Hematopoietic multipotent progenitor cell treated with erythropoietin and hydrocortisone succinate and interleukin-3 and kit ligand, for 6 days (in vitro differentiated cells): ENCODE results near the gene OR5J2.
"Not testable (repeated sequence)": the region's sequence is repeated elsewhere in the genome, so short reads cannot be mapped to it uniquely, and the experiment has no call there.

Experiments
- DNase-seq: peaks from one replicate; pipeline ENCODE4 v3.0.0-alpha.2; 2015

OR5J2 gene

GRCh38 chr11:56176318-56176717 is at the start of gene OR5J2:
Gene OR5J2 (plus strand): TSS chr11:56176618. CDS start chr11:56176618, 0 bp downstream.
- DNase-seq: no peak

- no peak for DNase-seq
Observed at GRCh38 chr11:56140151-56140661, 36.2 kb upstream of the OR5J2 start, which contains the start of gene OR8J3. Gene OR8J3 (minus strand): TSS chr11:56140201. CDS start chr11:56137718, 2,483 bp downstream.

DNA sequence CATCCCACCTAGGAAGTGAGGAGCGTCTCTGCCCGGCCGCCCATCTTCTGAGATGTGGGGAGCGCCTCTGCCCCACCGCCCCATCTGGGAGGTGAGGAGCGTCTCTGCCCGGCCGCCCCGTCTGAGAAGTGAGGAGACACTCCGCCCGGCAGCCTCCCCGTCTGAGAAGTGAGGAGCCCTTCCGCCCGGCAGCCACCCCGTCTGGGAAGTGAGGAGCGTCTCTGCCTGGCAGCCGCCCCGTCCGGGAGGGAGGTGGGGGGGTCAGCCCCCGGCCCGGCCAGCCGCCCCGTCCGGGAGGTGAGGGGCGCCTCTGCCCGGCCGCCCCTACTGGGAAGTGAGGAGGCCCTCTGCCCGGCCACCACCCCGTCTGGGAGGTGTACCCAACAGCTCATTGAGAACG is 32.7 kb upstream of the OR5J2 start:
- not testable (repeated sequence) for DNase-seq

- no peak for DNase-seq
Observed at GRCh38 chr11:56151376-56151775, 25.0 kb upstream of the OR5J2 start.

DNA sequence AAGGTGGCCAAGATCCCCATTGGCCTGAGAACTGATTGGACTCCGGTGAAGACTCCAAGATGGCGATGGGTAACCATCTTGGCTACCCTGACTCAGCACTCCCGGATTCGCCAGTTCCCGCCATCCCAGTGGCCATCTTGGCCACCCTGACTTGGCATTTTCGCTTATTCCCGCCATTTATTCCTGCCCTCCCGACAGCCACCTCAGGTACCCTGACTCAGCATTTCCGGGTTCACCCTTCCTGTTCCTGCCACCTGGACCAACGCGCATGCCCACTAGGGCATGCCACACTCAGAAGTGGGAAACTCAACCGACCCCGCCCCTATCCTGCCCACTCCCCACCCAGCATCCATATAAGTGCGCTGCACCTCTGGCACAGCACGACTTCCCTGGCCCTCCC is 24.1 kb upstream of the OR5J2 start:
- DNase-seq: no peak

DNA sequence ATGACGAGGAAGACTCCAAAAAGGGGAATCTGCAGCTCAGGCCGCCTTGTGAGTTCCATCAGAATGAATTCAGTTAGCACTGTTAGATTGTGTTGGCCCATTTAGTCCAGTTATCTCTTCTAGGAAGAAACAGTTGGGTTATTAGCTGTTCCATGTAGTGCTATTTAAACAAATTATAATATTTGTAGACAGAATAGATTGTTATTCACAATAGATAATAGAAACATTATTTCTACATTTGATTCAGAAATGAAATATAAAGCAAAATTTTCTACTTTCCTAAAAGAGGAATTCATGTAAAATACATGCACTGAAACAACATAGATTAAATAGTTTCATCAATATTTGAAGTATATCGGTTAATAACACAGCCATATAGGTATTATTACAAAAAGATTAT is 16.2 kb upstream of the OR5J2 start, which contains the start of gene OR8K5:
OR8K5 (minus strand) TSS at position 101 of the 400 bp plus-strand sequence; CDS start at position 101, 0 bp downstream.
- no peak for DNase-seq

GRCh38 chr11:56163804-56164203 is 12.6 kb upstream of the OR5J2 start:
- DNase-seq: no peak

- DNase-seq: no peak
Observed at GRCh38 chr11:56172256-56172830, 4.1 kb upstream of the OR5J2 start.

DNA sequence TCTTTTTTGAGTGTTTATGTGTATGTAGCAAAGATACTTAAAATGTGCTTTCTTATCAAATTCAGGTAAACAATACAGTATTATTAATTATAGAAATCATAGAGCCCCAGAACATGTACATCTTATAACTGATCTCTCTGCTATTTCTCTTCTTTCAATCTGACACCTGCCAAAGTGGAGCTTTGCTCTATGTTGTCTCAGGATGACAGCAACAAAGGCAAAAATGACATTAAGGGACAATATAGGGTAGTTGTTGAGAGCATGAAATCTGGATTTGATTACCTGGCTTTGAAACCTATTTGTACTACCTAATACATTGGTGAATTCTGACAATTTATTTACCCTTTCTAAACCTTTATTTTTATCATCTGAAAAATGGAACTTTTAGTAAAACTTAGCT is 7.0 kb downstream of the OR5J2 start:
- no peak for DNase-seq

DNA sequence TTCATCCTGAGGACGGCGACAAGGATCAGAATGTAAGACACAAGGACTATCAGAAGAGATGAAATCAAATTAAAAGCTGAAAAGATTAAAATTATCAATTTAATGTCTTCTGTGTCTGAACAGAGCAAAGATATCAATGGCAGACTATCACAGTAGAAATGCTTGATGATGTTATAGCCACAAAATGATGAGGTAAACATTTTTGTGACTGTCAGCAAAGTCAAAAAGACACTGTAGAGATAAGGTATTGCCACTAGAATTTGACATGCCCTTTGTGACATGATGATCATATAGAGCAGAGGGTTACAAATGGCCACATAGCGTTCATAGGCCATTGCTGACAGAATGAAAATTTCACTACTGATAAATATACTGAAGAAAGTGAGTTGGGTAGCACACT is 12.2 kb downstream of the OR5J2 start:
- no peak for DNase-seq

GRCh38 chr11:56196705-56197104 is 20.3 kb downstream of the OR5J2 start:
- no peak for DNase-seq

GRCh38 chr11:56197367-56197766 is 20.9 kb downstream of the OR5J2 start:
- no peak for DNase-seq

DNA sequence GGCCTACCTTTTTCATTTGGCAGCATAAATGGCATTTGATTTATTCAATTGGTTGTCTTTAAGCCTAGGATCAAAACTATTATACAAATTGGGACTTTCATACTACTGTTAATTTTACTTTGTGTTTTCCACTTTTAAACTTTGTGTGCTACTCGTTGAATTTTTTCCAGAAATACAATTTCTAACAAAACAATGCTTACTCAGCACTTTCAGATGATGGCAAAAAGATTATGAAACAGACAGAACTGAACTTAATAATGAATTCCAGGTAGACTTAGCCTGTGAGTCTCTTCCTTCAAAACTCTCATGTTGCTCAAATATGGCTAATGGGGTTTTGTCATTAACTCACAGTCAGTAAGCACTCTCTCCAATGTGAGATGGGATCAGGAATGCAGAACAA is 31.4 kb downstream of the OR5J2 start:
- DNase-seq: no peak

- DNase-seq: no peak
Observed at GRCh38 chr11:56214537-56214936, 38.1 kb downstream of the OR5J2 start.

DNA sequence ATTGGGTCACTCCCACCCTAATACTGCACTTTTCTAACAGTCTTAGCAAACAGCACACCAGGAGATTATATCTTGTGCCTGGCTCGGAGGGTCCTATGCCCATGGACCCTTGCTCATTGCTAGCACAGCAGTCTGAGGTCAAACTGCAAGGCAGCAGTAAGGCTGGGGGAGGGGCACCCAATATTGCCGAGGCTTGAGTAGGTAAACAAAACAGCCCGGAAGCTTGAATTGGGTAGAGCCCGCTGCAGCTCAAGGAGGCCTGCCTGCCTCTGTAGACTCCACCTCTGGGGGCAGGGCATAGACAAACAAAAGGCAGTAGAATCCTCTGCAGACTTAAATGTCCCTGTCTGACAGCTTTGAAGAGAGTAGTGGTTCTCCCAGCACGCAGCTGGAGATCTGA is 43.3 kb downstream of the OR5J2 start:
- not testable (repeated sequence) for DNase-seq
